ENCODE data around the gene DLX6. TPM values are rescaled to one million over a fixed set of nuclear protein-coding genes. Genes with fewer than 3 reads are reported as not detected.

The DLX6 gene
- total and polyA plus RNA-seq, 2 experiments from 2014 or later, result not detected

DNA sequence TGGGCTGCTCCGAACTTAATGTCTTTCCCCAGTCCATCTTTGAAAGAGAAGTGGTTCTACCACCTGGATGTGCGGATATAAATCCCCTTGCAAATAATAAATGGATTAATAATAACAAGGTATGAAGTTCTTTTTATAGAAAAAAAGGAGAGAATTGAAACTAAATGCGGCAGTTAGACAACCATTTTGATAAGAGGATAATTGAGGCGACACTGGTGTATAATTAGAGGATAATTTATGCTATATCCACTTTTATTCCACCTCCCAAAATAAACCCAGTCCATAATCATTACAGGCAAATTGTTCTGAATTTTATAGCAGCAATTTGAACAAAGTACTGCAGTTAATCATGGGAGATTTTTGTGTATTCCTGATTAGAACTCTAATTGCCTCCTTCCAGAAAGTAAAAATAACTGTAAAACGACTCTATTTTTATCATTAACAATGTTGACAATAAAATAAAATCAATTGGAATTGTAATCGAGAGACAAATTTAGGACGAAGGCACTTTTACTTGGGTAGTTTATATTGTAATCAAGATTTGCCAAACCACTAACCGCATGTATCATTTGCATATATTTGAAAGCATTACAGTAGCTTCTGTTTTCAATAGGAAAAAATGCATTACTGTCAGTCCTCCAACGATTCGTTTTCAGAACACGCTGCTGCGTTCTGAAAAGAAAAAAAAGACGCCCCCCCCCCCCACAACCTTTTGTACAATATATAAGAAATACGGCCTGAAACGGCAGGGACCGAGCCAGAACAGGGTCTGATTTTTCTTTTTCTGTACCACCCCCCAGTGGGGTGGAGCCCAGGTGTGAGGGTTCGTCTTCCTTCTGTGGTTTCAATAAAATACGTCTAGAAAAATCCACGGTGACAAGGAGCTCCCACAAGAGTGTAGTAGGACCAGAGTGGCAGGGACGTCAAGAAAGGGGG is 838 bp upstream of the DLX6 start:
- DNase-seq (ENCODE audit: low spot score) (peak; percentile 1), ATAC-seq (no peak)
- peaks cover 99% of the 10 kb centered on the region for H3K27me3 ChIP-seq (ENCODE audit: insufficient read depth)
- H3F3A ChIP-seq (replicated peaks; ENCODE audit: low read depth), result peaks cover 56% of the 10 kb centered on the region
- Mint-ChIP-seq H3K4me1 (peaks cover 43% of the 10 kb centered on the region), H3K4me3 (peak overlapping the region; percentile 85), H3K36me3 (ENCODE audit: low read depth) (no peaks in the 10 kb centered on the region), H3K27ac (no peak overlapping the region), H3K9me3 (peaks cover 6% of the 10 kb centered on the region; the same call in 1 of the 3 replicates), H3K27me3 (ENCODE audit: insufficient read depth, low read depth, poor library complexity) (peaks cover 98% of the 10 kb centered on the region)
- peaks cover 41% of the 10 kb centered on the region for H4K20me1 ChIP-seq (replicated peaks; ENCODE audit: insufficient read depth)
- H3K79me2 ChIP-seq (replicated peaks; ENCODE audit: insufficient read depth), result no peaks in the 10 kb centered on the region
- H2AFZ ChIP-seq, result peak overlapping the region; percentile 34; the same call in 1 of the 2 replicates
- no peak for TF ChIP-seq CREB1 (CRISPR knock-in tag; IDR thresholded peaks at IDR 0.05; ENCODE audit: low read depth)
- no peak for TF ChIP-seq NANOG (IDR thresholded peaks at IDR 0.05; ENCODE audit: borderline replicate concordance)
- TF ChIP-seq POLR2AphosphoS5 (IDR thresholded peaks at IDR 0.05; ENCODE audit: low read depth), result no peak
- TF ChIP-seq ZNF114 (CRISPR knock-in tag; IDR thresholded peaks at IDR 0.05), result no peak
- peak; percentile 97 for TF ChIP-seq EZH2 (IDR thresholded peaks at IDR 0.05; ENCODE audit: low read depth, unreplicated experiment)
- TF ChIP-seq EZH2phosphoT487 (IDR thresholded peaks at IDR 0.05; ENCODE audit: unreplicated experiment), result no peak
- TF ChIP-seq REST (IDR thresholded peaks at IDR 0.05; ENCODE audit: unreplicated experiment), result no peak
- TF ChIP-seq STAT1 (IDR thresholded peaks at IDR 0.05; ENCODE audit: unreplicated experiment), result no peak
- TF ChIP-seq ETS1 (IDR thresholded peaks at IDR 0.05), result no peak
- H3K36me3 ChIP-seq (ENCODE audit: insufficient read depth), result no peaks in the 10 kb centered on the region
- peak overlapping the region; percentile 88 for H3K4me2 ChIP-seq
- H3K27ac ChIP-seq (ENCODE audit: low read depth), result no peak overlapping the region
- no peaks in the 10 kb centered on the region for H3K9me2 ChIP-seq (ENCODE audit: insufficient read depth)
- peak overlapping the region; percentile 60 for H3K4me3 ChIP-seq
- peaks cover 70% of the 10 kb centered on the region for H3K4me1 ChIP-seq (ENCODE audit: insufficient read depth)

Data from GM23338 (cell line).